Kidney (tissue), 14 donors: ENCODE results near the gene NPR3. TPM values are rescaled to one million over a fixed set of nuclear protein-coding genes. Genes with fewer than 3 reads are reported as not detected.

Experiments
- DNase-seq, 5 donors: peaks; one replicate each; pipeline ENCODE4 v3.0.0-alpha.2; 2013 to 2020
- FAIRE-seq: peaks from 2 replicates; lab custom pipeline; 2012; peaks lifted over from hg19 to GRCh38; lab: Jason Lieb, UNC
- H3K27ac ChIP-seq, 2 donors: one replicate each; pipeline ENCODE4 v1.7.0; 2013; ENCODE audit warnings: low read depth in 2 of 2, low read length in 2 of 2, inconsistent platforms in 1 of 2
- H3K27me3 ChIP-seq: one replicate; pipeline ENCODE4 v1.7.1; 2013; ENCODE audit warnings: low read length, inconsistent platforms; ENCODE audit not compliant: control insufficient read depth, insufficient read depth
- H3K36me3 ChIP-seq, 3 donors: one replicate each; pipeline versions ENCODE4 v1.7.0 to v1.7.1; 2013; ENCODE audit warnings: low read length in 3 of 3, control low read depth in 1 of 3, inconsistent platforms in 1 of 3; ENCODE audit not compliant: insufficient read depth in 3 of 3, control insufficient read depth in 2 of 3
- H3K4me1 ChIP-seq, 3 donors: one replicate each; pipeline versions ENCODE4 v1.7.0 to v1.7.1; 2013; ENCODE audit warnings: low read length in 3 of 3, inconsistent platforms in 1 of 3, low read depth in 1 of 3; ENCODE audit not compliant: control insufficient read depth in 2 of 3, insufficient read depth in 2 of 3
- H3K4me3 ChIP-seq, 3 donors: one replicate each; pipeline versions ENCODE4 v1.7.0 to v1.8.1; 2013; ENCODE audit warnings: low read length in 3 of 3, control low read depth in 1 of 3, inconsistent platforms in 1 of 3
- H3K9ac ChIP-seq, 3 donors: one replicate each; pipeline versions ENCODE4 v1.7.0 to v1.7.1; 2013; ENCODE audit warnings: low read length in 3 of 3, control low read depth in 1 of 3, inconsistent platforms in 1 of 3
- H3K9me3 ChIP-seq, 3 donors: one replicate each; pipeline versions ENCODE4 v1.7.0 to v1.7.1; 2013; ENCODE audit warnings: low read length in 3 of 3, control low read depth in 1 of 3, inconsistent platforms in 1 of 3; ENCODE audit not compliant: control insufficient read depth in 2 of 3, insufficient read depth in 1 of 3
- intact Hi-C: fragments of 100-400 bp; cut with DNase I; formaldehyde crosslinking; loops from one replicate; pipeline ENCODE4 v1.11.1; 2022
- polyA plus RNA-seq: library from polyadenylated mRNA; stranded (reverse); fragments of 350-450 nt; fragmentation: Illumina TruSeq; extraction: RNeasy Lipid Tissue Mini Kit (QIAGEN cat#74804); gene quantifications from one replicate; pipeline ENCODE4 v1.2.3, GENCODE V29; 2014; ENCODE audit warnings: low read depth, low replicate concordance; ENCODE audit not compliant: insufficient read depth
- total RNA-seq: library from RNA; stranded (reverse); fragmentation: NEBNext Ultra II Directional; extraction: Animal tissue kit (Norgen Biotek cat#: 25700); gene quantifications from one replicate; pipeline ENCODE4 v1.2.1, GENCODE V29; 2021
- TF ChIP-seq, protein P1 (sequence below): IDR thresholded peaks from 3 replicates; pipeline ENCODE4 v1.5.1; 2012; ENCODE audit warnings: mild to moderate bottlenecking, moderate library complexity, borderline replicate concordance; ENCODE audit not compliant: insufficient read depth; ENCODE audit errors: extremely low read depth
- donor health status: control.
- donor health status: control.
- donor health status: control.
- donor health status: control.
- donor health status: control.
- donor health status: DM: yes; HTN: yes; CAD: no.
- donor health status: Normal renal cell carcinoma (clear cell type).

Gene NPR3
- total and polyA plus RNA-seq, 2 donors from 2014 or later = 12.5 to 33.7 TPM

DNA sequence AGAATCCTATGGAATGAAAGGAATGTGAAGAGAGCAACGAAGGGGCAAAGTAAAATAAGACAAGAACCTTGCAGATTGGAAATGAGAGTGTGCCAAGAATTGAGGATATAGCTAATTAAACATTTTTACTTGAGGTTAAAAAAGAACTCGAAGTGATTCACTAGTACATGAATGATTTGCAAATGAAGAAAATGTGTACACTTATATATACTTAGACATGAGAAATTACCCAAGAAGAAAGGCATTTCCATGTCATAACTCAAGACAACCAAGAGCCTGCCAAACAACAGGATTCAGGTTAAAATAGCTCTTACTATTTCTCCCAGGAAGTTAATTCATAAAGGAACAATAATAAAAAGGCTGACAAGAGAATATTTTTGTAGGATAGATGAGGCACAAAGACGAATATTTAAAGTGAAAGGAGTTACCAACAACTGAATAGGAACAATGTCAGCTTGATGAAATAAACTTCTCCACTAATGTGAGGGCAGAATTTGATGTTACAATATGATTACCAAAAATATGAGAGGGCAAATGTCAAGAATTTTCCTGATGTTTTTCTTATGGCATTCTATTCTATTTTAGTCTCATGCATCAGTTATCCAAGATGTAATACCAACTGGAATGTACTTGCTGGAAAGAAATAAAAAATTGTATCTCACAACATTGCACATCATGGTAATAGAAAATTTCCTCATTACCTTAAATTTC lies 18.9 kb upstream of the NPR3 start:
- DNase-seq (peak in 1 of 5 donors; percentile 6), FAIRE-seq (no peak)
- TF ChIP-seq, protein P1, sequence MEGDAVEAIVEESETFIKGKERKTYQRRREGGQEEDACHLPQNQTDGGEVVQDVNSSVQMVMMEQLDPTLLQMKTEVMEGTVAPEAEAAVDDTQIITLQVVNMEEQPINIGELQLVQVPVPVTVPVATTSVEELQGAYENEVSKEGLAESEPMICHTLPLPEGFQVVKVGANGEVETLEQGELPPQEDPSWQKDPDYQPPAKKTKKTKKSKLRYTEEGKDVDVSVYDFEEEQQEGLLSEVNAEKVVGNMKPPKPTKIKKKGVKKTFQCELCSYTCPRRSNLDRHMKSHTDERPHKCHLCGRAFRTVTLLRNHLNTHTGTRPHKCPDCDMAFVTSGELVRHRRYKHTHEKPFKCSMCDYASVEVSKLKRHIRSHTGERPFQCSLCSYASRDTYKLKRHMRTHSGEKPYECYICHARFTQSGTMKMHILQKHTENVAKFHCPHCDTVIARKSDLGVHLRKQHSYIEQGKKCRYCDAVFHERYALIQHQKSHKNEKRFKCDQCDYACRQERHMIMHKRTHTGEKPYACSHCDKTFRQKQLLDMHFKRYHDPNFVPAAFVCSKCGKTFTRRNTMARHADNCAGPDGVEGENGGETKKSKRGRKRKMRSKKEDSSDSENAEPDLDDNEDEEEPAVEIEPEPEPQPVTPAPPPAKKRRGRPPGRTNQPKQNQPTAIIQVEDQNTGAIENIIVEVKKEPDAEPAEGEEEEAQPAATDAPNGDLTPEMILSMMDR = no peak
- H3K27me3 ChIP-seq = no peaks in the 10 kb centered on the region
- peak overlapping the region in 2 of 3 donors; percentile 39 to 65 for H3K4me3 ChIP-seq
- H3K27ac ChIP-seq = peak overlapping the region in 1 of 2 donors; percentile 59
- no peaks in the 10 kb centered on the region for H3K36me3 ChIP-seq
- H3K9ac ChIP-seq = peak overlapping the region in 1 of 3 donors; percentile 63
- peaks cover 0 to 3% (median 0%) of the 10 kb centered on the region in 3 donors for H3K9me3 ChIP-seq
- intact Hi-C loops = no loop called here
- H3K4me1 ChIP-seq = peaks cover 0 to 12% (median 4%) of the 10 kb centered on the region in 3 donors

DNA sequence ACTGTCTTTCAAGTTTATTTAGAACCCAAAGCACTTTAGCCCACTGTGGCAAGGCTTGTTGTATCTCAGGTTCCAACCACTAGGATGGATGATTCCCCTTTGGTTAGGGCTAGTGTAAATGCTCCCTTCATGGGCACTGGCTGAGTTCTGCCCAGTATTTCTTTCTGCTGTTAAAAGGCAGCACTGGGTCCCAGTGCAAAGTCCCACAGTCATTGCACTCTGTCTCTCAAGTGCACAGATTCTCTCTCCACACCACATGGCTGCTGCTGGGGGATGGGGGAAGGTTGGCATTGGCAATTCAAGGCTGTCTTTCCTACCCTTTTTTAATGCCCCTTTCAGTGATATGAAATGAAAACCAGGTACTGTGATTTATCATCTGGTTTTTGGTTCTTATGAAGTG lies 7.2 kb upstream of the NPR3 start:
- TF ChIP-seq, protein P1 = no peak
- no peak overlapping the region for H3K9ac ChIP-seq
- DNase-seq (no peak), FAIRE-seq (no peak)
- intact Hi-C loops = no loop called here
- H3K4me1 ChIP-seq = peaks cover 0 to 16% (median 2%) of the 10 kb centered on the region in 3 donors
- no peaks in the 10 kb centered on the region for H3K27me3 ChIP-seq
- no peaks in the 10 kb centered on the region for H3K9me3 ChIP-seq
- H3K4me3 ChIP-seq = no peak overlapping the region
- H3K27ac ChIP-seq = peak overlapping the region in 1 of 2 donors; percentile 34
- H3K36me3 ChIP-seq = no peaks in the 10 kb centered on the region

DNA sequence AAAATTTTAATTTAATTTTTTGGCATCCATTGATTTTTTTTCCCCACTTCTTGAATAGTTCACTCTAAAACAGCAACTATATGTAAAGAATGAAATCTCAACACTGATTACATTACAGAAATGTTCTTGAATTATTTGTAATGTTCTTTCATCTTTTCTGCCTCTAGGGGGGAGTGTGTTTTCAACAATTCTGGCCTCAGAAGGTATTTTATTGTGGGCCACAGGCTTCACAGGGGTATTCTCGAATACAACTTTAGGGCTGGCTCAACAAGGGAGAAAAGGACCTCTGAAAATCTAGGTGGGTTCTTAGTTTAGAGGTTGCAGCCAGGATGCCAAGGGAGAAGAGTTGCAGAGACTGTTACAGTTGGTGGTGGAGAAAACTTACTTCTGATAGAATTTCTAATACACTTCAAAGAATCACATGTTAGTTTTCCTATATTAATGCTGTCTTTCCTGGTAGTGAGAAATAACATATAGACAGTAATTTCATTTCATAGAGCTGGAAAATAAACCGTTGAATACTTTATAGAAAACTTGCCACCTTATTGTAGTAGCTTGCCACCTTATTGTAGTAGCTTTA lies 3.6 kb upstream of the NPR3 start:
- TF ChIP-seq, protein P1 = peak; percentile 48
- H3K4me1 ChIP-seq = peaks cover 0 to 16% (median 4%) of the 10 kb centered on the region in 3 donors
- peaks cover 2% of the 10 kb centered on the region for H3K27me3 ChIP-seq
- H3K4me3 ChIP-seq = peak overlapping the region in 1 of 3 donors; percentile 15
- no peak overlapping the region for H3K27ac ChIP-seq
- intact Hi-C loops = no loop called here
- H3K9ac ChIP-seq = no peak overlapping the region
- peak; percentile 70 for FAIRE-seq
- no peaks in the 10 kb centered on the region for H3K36me3 ChIP-seq
- H3K9me3 ChIP-seq = no peaks in the 10 kb centered on the region
- peak in 2 of 5 donors; percentile 62 to 77 for DNase-seq
